DND-41 (cell line): Measurements from ENCODE around the gene CMTR1.

Experiments used
- CTCF ChIP-seq: IDR thresholded peaks from 2 replicates; pipeline ENCODE4 v1.5.1; 2012; ENCODE audit warnings: borderline replicate concordance, low read length, moderate library complexity, mild to moderate bottlenecking; ENCODE audit not compliant: poor library complexity, severe bottlenecking; ENCODE audit errors: extremely low read depth
- EZH2 ChIP-seq: IDR thresholded peaks from 3 replicates; pipeline ENCODE4 v1.6.1; 2012; ENCODE audit warnings: borderline replicate concordance, low read depth, mild to moderate bottlenecking, moderate library complexity, low read length, inconsistent platforms; ENCODE audit not compliant: severe bottlenecking

GRCh38 chr6:37484786-37485170 lies 51.8 kb downstream of the CMTR1 start:
- TF ChIP-seq CTCF (no peak), EZH2 (no peak)
